Measurements from ENCODE around the gene STAM2. TPM values are rescaled to one million over a fixed set of nuclear protein-coding genes. Genes with fewer than 3 reads are reported as not detected.
A peak's percentile ranks its signal among the peaks of the same experiment; 100 is the strongest.
"Not testable (repeated sequence)": the region's sequence is repeated elsewhere in the genome, so short reads cannot be mapped to it uniquely, and the experiment has no call there.

Gene STAM2
- 48.2 TPM for total RNA-seq (ENCODE audit: insufficient read depth, low replicate concordance)

GRCh38 chr2:152175368-152176112 is at the start of gene STAM2:
TSS of gene STAM2 (minus strand) at chr2:152175763. CDS start at chr2:152175642, 121 bp downstream.
- DNase-seq (ENCODE audit: low spot score), result peak; percentile 97

DNA sequence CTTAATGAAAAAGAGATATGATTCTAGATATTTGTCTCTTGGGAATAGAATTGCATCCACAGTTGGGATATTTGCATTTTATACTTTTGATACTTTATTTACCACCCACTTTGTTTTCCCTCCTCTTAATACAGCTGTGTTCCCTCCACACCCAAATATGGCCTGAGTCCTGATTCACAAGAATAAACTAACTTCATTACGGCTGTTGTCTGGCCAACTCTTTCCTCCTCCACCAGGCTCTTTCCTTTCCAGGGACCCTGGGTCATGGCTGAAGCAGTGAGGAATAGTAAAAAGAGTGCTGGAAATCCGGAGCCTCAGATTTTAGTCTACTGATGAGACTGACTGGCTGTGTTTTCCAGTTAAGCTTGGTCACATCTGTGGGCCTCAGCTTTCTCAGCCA is 48.4 kb upstream of the STAM2 start:
- DNase-seq (ENCODE audit: low spot score), result peak; percentile 11

- DNase-seq (ENCODE audit: low spot score), result peak; percentile 87
Observed at GRCh38 chr2:152222975-152223637, 47.5 kb upstream of the STAM2 start.

- peak; percentile 61 for DNase-seq (ENCODE audit: low spot score)
Observed at GRCh38 chr2:152221839-152222238, 46.3 kb upstream of the STAM2 start.

GRCh38 chr2:152219077-152219828 is 43.7 kb upstream of the STAM2 start:
- DNase-seq (ENCODE audit: low spot score), result no peak

- no peak for DNase-seq (ENCODE audit: low spot score)
Observed at GRCh38 chr2:152201466-152201830, 25.9 kb upstream of the STAM2 start.

DNA sequence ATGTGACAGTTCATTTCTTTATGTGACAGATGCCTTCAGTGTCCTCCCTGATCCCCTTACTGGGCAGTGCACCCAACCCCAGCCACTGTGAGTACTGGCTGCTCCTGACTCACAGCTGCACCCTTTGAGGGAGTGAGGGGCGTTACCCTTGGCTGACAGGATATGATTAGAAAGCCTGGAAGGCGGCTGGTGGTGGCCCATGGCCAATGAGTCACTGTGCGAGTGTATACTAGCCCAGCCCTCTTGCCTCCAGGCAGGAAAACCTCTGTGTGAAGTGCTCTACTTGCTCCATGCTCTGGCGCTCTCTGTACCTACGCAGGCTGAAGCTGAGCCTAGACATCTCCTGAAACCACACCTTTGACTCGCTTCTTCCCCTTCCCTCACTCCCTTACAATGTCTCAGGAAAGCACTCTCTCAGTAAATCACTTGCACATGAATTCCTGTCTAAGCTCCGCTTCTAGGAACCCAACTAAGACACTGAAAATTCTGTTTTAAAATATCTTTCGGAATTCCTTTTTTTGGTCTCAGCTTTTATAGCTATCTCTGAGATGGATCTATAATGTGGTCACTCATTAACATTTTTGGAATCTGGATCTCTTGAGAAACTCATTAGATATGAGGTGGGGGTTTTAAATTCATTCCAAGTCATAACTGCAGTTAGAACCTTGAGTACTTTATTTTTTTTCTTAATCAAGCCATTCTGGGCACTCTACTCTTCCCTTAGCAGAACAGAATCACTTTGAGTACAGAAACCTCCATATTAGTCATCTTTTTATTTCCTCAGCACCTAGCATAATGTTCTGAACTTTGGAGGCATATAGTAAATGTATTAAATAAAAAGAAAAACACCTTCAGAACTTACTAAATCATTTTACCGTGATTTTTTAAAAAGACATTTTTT is 25.3 kb upstream of the STAM2 start:
- DNase-seq (ENCODE audit: low spot score), result peak; percentile 14

GRCh38 chr2:152200101-152200500 is 24.5 kb upstream of the STAM2 start:
- DNase-seq (ENCODE audit: low spot score), result no peak

- no peak for DNase-seq (ENCODE audit: low spot score)
Observed at GRCh38 chr2:152198499-152198898, 22.9 kb upstream of the STAM2 start.

DNA sequence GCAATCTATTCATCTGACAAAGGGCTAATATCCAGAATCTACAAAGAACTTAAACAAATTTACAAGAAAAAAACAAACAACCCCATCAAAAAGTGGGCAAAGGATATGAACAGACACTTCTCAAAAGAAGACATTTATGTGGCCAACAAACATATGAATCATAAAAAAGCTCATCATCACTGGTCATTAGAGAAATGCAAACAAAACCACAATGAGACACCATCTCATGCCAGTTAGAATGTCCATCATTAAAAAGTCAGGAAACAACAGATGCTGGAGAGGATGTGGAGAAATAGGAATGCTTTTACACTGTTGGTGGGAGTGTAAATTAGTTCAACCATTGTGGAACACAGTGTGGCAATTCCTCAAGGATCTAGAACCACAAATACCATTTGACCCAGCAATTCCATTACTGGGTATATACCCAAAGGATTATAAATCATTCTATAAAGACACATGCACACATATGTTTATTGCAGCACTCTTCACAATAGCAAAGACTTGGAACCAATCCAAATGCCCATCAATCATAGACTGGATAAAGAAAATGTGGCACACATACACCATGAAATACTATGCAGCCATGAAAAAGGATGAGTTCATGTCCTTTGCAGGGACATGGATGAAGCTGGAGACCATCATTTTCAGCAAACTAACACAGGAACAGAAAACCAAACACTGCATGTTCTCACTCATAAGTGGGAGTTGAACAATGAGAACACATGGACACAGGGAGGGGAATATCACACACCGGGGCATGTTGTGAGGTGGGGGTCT is 22.1 kb upstream of the STAM2 start:
- DNase-seq (ENCODE audit: low spot score), result not testable (repeated sequence)

DNA sequence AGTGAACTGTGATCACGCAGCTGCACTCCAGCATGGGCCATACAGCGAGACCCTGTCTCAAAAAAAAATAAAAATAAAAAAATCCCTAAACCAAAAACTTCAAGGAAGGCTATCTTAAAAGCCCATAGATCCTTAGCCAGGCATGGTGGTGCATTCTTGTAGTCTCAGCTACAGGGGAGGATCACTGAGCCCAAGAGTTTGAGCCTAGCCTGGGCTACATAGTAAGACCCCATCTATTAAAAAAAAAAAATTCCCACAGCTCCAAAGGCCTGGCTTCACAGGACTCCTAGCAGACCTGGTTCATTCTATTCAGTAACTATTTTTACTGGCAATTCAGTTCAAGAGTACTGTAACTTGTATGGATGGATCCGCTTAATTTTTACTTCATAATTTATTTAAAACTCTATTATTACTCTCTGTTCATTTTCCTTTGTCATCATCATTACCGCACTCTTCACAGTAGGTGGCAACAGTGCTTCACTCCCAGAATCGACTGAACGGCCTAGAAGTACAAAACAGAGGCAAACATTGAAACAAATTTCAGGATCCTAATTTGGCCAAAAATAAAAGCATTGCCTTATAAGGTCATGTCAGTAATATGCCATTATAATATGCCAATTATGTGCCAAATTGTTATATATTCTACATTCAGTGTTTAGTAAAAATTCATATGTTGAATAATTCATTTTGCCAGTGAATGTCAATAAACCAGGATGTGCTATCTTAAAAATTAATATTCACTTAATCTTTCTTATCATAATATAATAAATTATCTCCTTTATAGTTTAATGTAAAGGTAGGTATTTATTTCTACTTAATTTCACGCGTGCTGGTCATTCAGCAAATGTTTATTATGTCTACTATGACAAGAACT is 14.3 kb upstream of the STAM2 start:
- peak; percentile 81 for DNase-seq (ENCODE audit: low spot score)

GRCh38 chr2:152186808-152187207 is 11.2 kb upstream of the STAM2 start:
- not testable (repeated sequence) for DNase-seq (ENCODE audit: low spot score)

DNA sequence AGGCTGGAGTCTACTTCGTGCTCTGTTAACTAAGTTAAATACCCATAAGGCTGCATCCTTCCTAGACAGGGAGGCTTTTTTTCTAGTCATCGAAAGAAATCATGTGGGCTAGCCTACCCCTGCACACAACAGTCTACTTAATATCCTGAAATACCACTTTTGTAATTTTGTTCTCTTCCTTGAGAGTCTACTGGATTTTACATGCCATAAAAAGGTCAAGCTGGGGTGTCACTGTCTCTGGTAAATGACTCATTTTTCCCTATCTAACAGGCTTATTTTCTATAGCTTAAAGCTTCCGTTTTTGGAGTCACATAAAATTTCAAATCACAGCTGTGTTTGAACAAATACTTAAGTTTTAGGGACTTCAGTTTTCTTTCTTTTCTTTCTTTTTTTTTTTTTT is 10.7 kb upstream of the STAM2 start:
- DNase-seq (ENCODE audit: low spot score), result peak; percentile 82

DNA sequence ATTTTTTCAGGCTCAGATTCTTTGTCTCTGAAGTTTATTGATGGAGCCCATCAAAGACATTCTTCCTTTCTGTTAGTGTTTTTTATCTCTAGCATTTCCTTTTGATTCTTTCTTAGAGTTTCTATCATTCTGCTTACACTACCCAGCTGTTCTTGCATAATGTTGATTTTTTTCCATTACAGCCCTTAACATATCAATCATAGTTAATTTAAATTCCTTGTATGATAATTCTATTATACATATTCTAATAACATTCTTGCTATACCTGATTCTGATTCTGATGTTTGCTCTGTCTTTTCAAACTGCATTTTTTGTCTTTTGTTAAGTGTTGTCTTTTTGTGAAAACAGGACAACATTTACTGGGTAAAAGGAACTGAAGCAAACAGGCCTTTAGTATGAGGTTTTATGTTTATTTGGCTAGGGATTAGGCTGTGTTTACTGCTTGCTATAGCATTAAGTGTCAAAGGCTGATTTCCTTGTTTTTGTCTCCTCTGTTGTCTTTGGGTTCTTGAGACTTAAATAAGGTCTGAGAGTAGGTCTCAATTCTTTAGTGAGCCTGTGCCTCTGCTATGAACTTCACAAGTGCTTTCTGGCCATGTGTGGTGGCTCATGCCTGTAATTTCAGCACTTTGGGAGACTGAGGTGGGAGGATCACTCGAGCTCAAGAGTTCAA is 8.0 kb upstream of the STAM2 start:
- no peak for DNase-seq (ENCODE audit: low spot score)

DNA sequence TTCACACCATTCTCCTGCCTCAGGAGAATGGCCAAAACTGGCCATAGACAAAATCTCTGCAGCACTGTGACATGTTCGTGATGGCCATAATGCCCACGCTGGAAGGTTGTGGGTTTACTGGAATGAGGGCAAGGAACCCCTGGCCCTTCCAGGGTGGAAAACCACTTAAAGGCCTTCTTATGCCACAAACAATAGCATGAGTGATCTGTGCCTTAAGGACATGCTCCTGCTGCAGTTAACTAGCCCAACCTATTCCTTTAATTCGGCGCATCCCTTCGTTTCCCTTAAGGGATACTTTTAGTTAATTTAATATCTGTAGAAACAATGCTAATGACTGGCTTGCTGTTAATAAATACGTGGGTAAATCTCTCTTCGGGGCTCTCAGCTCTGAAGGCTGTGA is 2.1 kb upstream of the STAM2 start:
- not testable (repeated sequence) for DNase-seq (ENCODE audit: low spot score)

- peak; percentile 47 for DNase-seq (ENCODE audit: low spot score)
Observed at GRCh38 chr2:152176113-152176714, 651 bp upstream of the STAM2 start.

GRCh38 chr2:152175012-152175367 is 573 bp downstream of the STAM2 start:
- DNase-seq (ENCODE audit: low spot score), result no peak

DNA sequence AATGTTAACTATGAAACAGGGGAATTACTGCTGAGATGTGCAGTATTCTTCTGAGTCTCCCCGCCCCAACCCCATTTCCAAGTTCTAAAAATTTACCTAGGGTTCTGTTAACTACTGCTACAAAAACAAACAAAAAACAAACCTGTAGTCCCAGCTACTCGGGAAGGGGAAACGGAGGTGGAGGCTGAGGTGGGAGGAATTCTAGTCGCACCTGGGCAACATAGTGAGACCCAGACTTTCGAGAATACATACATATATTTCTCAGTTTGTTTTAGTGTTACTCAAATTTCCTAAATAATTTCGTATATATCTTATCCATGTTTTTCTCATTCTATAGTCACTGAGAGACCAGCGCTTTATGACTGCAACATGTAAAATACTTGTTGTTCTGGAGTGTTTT is 989 bp downstream of the STAM2 start:
- no peak for DNase-seq (ENCODE audit: low spot score)

GRCh38 chr2:152173831-152174230 is 1.7 kb downstream of the STAM2 start:
- no peak for DNase-seq (ENCODE audit: low spot score)
